ENCODE measurements around the gene MAPK8. TPM values are rescaled to one million over a fixed set of nuclear protein-coding genes. Genes with fewer than 3 reads are reported as not detected.

Gene MAPK8
- total RNA-seq, 1 donor from 2014 or later = 66.4 TPM

DNA sequence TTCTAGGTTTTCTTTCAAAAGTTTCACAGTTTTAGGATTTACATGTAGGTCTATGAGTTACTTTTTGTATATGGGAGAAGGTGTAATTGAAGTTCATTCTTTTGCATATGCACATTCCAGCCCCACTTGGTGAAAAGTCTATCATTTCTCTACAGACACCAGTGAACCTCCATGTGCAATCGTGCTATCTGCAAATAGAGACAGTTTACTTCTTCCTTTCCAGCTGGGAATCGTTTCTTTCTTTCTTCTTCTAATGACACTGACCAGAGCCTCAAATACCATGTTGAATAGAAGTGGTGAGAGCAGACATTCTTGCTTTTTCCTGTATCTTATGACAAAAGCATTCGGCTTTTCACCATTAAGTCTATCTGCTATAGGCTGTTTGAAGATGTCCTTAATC is 175.7 kb downstream of the MAPK8 start:
- Mint-ChIP-seq H3K4me1 (peaks cover 10% of the 10 kb centered on the region), H3K4me3 (no peak overlapping the region), H3K27ac (no peak overlapping the region), H3K36me3 (no peaks in the 10 kb centered on the region), H3K27me3 (ENCODE audit: low read depth) (no peaks in the 10 kb centered on the region), H3K9me3 (peaks cover 6% of the 10 kb centered on the region)
- no peak for DNase-seq (ENCODE audit: low spot score in 2 of 2, unreplicated experiment in 2 of 2)
- TF ChIP-seq, protein P1, sequence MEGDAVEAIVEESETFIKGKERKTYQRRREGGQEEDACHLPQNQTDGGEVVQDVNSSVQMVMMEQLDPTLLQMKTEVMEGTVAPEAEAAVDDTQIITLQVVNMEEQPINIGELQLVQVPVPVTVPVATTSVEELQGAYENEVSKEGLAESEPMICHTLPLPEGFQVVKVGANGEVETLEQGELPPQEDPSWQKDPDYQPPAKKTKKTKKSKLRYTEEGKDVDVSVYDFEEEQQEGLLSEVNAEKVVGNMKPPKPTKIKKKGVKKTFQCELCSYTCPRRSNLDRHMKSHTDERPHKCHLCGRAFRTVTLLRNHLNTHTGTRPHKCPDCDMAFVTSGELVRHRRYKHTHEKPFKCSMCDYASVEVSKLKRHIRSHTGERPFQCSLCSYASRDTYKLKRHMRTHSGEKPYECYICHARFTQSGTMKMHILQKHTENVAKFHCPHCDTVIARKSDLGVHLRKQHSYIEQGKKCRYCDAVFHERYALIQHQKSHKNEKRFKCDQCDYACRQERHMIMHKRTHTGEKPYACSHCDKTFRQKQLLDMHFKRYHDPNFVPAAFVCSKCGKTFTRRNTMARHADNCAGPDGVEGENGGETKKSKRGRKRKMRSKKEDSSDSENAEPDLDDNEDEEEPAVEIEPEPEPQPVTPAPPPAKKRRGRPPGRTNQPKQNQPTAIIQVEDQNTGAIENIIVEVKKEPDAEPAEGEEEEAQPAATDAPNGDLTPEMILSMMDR (IDR thresholded peaks at IDR 0.05; ENCODE audit: unreplicated experiment) = no peak

DNA sequence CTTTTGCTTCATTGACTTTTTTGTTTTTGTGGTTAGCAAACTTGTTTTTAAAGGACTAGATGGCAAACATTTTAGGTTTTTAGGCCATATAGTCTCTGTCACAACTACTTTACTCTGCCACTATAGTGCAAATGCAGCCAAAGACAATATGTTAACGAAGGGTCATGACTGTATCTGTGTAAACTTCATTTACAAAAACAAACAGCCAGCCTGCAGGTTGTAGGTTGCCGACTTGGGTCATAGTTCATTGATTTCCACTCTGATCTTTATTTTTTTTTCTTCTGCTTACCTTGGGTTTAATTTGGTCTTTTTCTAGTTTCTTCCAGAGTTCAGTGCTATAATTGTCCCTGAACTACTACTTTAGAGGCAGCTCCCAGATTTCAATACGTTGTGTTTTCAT is 178.4 kb downstream of the MAPK8 start:
- Mint-ChIP-seq H3K9me3 (peaks cover 9% of the 10 kb centered on the region), H3K4me3 (no peak overlapping the region), H3K4me1 (peaks cover 7% of the 10 kb centered on the region), H3K36me3 (no peaks in the 10 kb centered on the region), H3K27ac (no peak overlapping the region), H3K27me3 (ENCODE audit: low read depth) (no peaks in the 10 kb centered on the region)
- DNase-seq (ENCODE audit: low spot score in 2 of 2, unreplicated experiment in 2 of 2) = no peak
- TF ChIP-seq, protein P1 (IDR thresholded peaks at IDR 0.05; ENCODE audit: unreplicated experiment) = no peak

DNA sequence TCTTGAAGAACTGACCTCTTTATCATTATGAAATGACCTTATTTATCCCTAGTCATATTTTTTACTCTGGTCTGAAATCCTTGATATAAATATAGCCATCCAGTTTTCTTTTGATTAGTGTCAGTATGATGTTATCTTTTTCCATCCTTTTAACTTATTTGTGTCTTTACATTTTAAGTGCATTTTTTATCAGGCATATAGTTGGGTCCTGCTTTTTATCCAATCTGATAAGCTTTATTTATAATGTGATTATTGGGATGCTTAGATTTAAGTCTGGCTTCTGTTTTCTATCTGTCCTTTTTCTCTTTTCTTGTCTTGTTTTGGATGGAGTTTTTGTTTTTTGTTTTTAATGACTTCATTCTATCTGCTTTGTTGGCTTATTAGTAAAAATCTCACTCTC is 179.2 kb downstream of the MAPK8 start:
- no peaks in the 10 kb centered on the region for H3K27me3 Mint-ChIP-seq (ENCODE audit: low read depth)
- no peak for DNase-seq (ENCODE audit: low spot score in 2 of 2, unreplicated experiment in 2 of 2)
- H3K4me1 Mint-ChIP-seq = peaks cover 5% of the 10 kb centered on the region
- H3K36me3 Mint-ChIP-seq = no peaks in the 10 kb centered on the region
- no peak overlapping the region for H3K27ac Mint-ChIP-seq
- peaks cover 9% of the 10 kb centered on the region for H3K9me3 Mint-ChIP-seq
- H3K4me3 Mint-ChIP-seq = no peak overlapping the region
- TF ChIP-seq, protein P1 (IDR thresholded peaks at IDR 0.05; ENCODE audit: unreplicated experiment) = no peak

DNA sequence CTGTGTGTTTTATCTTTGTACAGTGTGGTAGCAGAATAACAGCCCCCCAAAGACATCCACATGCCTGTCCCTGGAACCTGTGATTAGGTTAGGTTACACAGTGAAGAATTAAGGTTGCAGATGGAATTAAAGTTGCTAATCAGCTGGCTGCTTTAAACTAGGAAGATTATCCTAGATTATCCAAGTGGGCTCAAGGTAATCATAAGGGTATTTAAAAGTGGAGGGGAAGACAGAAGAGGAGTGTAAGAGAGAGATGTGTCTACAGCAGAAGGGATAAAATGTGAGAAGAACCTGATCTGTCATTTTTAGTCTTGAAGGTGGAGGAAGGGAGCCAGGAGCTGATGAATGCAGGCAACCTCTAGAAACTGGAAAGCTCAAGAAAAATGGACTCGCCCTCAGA is 180.8 kb downstream of the MAPK8 start:
- peaks cover 9% of the 10 kb centered on the region for H3K9me3 Mint-ChIP-seq
- no peak overlapping the region for H3K27ac Mint-ChIP-seq
- H3K27me3 Mint-ChIP-seq (ENCODE audit: low read depth) = no peaks in the 10 kb centered on the region
- peaks cover 5% of the 10 kb centered on the region for H3K4me1 Mint-ChIP-seq
- DNase-seq (ENCODE audit: low spot score in 2 of 2, unreplicated experiment in 2 of 2) = no peak
- H3K36me3 Mint-ChIP-seq = no peaks in the 10 kb centered on the region
- H3K4me3 Mint-ChIP-seq = no peak overlapping the region
- TF ChIP-seq, protein P1 (IDR thresholded peaks at IDR 0.05; ENCODE audit: unreplicated experiment) = no peak

Other genes with a start within 250 kb of the MAPK8 start
- gene FRMPD2, start 32.0 kb upstream of the MAPK8 start, total RNA-seq = 0.18 to 0.43 TPM (median 0.22 TPM) in 3 replicates